Measurements from ENCODE around the gene LCLAT1. TPM values are rescaled to one million over a fixed set of nuclear protein-coding genes. Genes with fewer than 3 reads are reported as not detected.
"Not testable (repeated sequence)": the region's sequence is repeated elsewhere in the genome, so short reads cannot be mapped to it uniquely, and the experiment has no call there.

The LCLAT1 gene
- total RNA-seq, 1 donor from 2014 or later: 29.0 TPM

GRCh38 chr2:30504731-30505130, 57.7 kb downstream of the LCLAT1 start:
- Mint-ChIP-seq H3K9me3 (peaks cover 10% of the 10 kb centered on the region), H3K27ac (no peak overlapping the region), H3K4me3 (no peak overlapping the region), H3K4me1 (ENCODE audit: unreplicated experiment) (peaks cover 22% of the 10 kb centered on the region), H3K36me3 (peaks cover 27% of the 10 kb centered on the region), H3K27me3 (no peaks in the 10 kb centered on the region)
- no peak for DNase-seq (ENCODE audit: extremely low spot score, unreplicated experiment)
- TF ChIP-seq, protein P1, sequence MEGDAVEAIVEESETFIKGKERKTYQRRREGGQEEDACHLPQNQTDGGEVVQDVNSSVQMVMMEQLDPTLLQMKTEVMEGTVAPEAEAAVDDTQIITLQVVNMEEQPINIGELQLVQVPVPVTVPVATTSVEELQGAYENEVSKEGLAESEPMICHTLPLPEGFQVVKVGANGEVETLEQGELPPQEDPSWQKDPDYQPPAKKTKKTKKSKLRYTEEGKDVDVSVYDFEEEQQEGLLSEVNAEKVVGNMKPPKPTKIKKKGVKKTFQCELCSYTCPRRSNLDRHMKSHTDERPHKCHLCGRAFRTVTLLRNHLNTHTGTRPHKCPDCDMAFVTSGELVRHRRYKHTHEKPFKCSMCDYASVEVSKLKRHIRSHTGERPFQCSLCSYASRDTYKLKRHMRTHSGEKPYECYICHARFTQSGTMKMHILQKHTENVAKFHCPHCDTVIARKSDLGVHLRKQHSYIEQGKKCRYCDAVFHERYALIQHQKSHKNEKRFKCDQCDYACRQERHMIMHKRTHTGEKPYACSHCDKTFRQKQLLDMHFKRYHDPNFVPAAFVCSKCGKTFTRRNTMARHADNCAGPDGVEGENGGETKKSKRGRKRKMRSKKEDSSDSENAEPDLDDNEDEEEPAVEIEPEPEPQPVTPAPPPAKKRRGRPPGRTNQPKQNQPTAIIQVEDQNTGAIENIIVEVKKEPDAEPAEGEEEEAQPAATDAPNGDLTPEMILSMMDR (conservative IDR thresholded peaks at IDR 0.05): no peak

- no peak overlapping the region for H3K4me3 Mint-ChIP-seq
- peaks cover 10% of the 10 kb centered on the region for H3K9me3 Mint-ChIP-seq
- TF ChIP-seq, protein P1 (conservative IDR thresholded peaks at IDR 0.05): no peak
- no peaks in the 10 kb centered on the region for H3K27me3 Mint-ChIP-seq
- H3K27ac Mint-ChIP-seq: no peak overlapping the region
- DNase-seq (ENCODE audit: extremely low spot score, unreplicated experiment): no peak
- H3K36me3 Mint-ChIP-seq: peaks cover 27% of the 10 kb centered on the region
- H3K4me1 Mint-ChIP-seq (ENCODE audit: unreplicated experiment): peaks cover 30% of the 10 kb centered on the region
These were observed 58.6 kb downstream of the LCLAT1 start for GRCh38 chr2:30505500-30506180.

GRCh38 chr2:30507460-30507859, 60.4 kb downstream of the LCLAT1 start:
- not testable (repeated sequence) for H3K27ac Mint-ChIP-seq; H3K9me3 Mint-ChIP-seq; H3K4me3 Mint-ChIP-seq; H3K27me3 Mint-ChIP-seq; DNase-seq (ENCODE audit: extremely low spot score, unreplicated experiment)
- H3K36me3 Mint-ChIP-seq: peaks cover 15% of the 10 kb centered on the region
- H3K4me1 Mint-ChIP-seq (ENCODE audit: unreplicated experiment): peaks cover 48% of the 10 kb centered on the region

DNA sequence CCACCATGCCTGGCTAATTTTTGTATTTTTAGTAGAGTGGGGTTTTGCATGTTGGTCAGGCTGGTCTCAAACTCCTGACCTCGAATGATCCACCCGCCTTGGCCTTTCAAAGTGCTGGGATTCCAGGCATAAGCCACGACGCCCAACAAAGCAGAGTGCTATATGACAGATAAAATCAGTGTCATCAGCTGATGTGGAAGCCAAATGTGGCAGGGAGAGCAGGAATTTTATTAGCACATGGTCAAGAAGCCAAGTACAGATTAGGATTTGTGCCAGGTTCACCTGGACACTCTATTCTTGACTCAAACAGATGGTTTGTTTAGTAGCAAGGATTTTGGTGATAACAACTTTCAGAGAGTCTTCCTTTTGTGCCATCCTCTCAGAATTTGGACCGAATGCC, 62.7 kb downstream of the LCLAT1 start:
- DNase-seq (ENCODE audit: extremely low spot score, unreplicated experiment): no peak
- Mint-ChIP-seq H3K9me3 (peaks cover 10% of the 10 kb centered on the region), H3K27ac (no peak overlapping the region), H3K36me3 (peaks cover 11% of the 10 kb centered on the region), H3K4me1 (ENCODE audit: unreplicated experiment) (peaks cover 53% of the 10 kb centered on the region), H3K4me3 (no peak overlapping the region), H3K27me3 (no peaks in the 10 kb centered on the region)
- TF ChIP-seq, protein P1 (conservative IDR thresholded peaks at IDR 0.05): no peak

GRCh38 chr2:30510409-30510808, 63.4 kb downstream of the LCLAT1 start:
- peaks cover 11% of the 10 kb centered on the region for H3K36me3 Mint-ChIP-seq
- H3K4me1 Mint-ChIP-seq (ENCODE audit: unreplicated experiment): peaks cover 55% of the 10 kb centered on the region
- no peaks in the 10 kb centered on the region for H3K27me3 Mint-ChIP-seq
- TF ChIP-seq, protein P1 (conservative IDR thresholded peaks at IDR 0.05): no peak
- H3K27ac Mint-ChIP-seq: no peak overlapping the region
- peaks cover 10% of the 10 kb centered on the region for H3K9me3 Mint-ChIP-seq
- DNase-seq (ENCODE audit: extremely low spot score, unreplicated experiment): no peak
- H3K4me3 Mint-ChIP-seq: peak overlapping the region; percentile 1

DNA sequence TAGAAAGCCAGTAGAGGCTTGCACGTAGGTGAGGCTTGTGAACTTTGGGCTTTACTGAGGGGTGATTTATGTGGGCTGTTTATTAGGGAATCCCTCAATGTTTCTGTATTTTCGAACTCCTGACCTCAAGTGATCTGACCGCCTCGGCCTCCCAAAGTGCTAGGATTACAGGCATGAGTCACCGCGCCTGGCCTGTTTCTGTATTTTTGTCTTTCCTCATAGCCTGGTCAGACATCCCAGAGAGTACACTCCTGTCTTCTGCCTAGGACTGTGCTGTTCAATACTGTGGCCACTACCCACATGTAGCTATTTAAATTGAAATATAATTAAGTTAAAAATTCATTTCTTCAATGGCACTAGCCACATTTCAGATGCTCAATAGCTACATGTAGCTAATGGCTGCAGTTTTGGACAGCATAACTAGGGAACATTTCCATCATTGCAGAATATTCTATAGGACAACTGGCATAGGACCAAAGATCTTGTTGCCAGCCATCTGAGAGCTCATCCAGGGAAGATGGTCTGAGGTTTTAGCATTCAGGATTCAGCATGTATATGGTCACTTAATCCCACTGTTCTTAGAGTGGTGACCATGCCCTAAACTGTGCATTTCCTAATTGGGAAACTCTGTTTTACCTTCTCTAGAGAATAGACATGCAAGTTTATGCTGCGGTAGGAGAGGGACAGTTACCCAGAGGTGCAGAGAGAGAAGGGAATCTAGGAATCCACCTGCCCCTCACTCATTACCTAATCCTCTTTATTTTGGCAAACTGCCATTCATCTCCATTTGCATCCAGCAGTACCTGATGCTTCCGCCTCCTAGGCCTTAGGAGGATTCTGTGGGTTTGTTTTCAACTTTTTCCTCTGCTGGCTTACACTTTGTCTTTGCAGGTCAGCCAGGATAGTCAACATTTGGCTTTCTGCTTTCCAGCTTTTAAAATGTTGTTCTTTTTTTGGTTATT, 64.4 kb downstream of the LCLAT1 start:
- peaks cover 13% of the 10 kb centered on the region for H3K9me3 Mint-ChIP-seq
- peaks cover 50% of the 10 kb centered on the region for H3K4me1 Mint-ChIP-seq (ENCODE audit: unreplicated experiment)
- no peaks in the 10 kb centered on the region for H3K27me3 Mint-ChIP-seq
- H3K4me3 Mint-ChIP-seq: peak overlapping the region; percentile 1
- peaks cover 15% of the 10 kb centered on the region for H3K36me3 Mint-ChIP-seq
- no peak for DNase-seq (ENCODE audit: extremely low spot score, unreplicated experiment)
- H3K27ac Mint-ChIP-seq: peak overlapping the region; percentile 41
- TF ChIP-seq, protein P1 (conservative IDR thresholded peaks at IDR 0.05): no peak

All from type B pancreatic cell (in vitro differentiated cells).